SIG-M5 (cell line): Measurements from ENCODE around the gene SEMA7A.
"Not testable (repeated sequence)": the region's sequence is repeated elsewhere in the genome, so short reads cannot be mapped to it uniquely, and the experiment has no call there.

Source experiments
- DNase-seq: peaks from one replicate; lab custom pipeline; 2025; lab: John Stamatoyannopoulos, UW

SEMA7A gene

DNA sequence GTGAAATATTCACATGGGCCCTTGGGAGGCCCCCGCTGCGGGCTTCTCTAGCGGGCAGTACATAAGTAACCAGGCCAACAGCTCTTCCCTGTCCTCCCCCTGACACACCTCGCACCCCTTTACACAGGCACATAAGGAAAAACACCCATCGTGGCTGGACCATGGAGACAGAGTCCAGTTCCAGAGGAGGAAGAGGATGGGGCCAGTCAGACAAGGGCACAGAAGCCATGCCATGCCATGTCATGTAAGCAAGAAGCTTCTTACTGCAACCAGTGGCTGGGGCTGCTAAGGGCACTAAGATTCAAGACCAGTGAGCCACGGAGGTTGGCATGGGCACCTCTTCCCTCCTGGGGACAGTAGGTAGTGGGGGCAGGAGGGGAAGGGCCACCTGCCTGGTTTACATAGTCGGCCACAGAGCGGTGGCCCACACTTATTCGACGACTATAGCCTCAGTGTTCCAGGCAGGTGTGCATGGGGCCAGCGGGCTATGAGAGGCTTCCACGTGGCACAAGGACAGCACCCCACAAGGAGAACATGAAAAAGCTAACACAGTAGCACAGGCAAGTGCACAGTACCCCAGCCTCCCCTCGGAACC, 60.6 kb downstream of the SEMA7A start:
- DNase-seq, result no peak

DNA sequence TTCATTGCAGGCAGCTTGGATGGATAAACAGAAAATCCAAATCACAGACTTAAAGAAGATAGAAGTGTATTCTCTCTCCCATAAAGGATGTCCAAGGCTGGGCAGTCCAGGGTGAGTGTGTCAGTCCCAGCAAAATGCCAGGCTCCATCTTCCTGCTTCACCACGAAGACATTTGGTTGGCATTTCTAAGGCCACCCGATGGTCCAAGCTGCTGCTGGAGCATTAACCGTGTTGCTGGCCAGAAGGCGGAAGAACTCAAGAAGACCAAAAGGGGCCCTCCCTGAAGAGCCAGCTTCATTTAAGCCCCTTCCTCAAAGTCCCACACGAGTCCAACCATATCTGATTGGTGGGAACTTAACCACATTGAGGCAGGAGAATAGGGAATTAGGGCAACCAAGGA, 63.3 kb downstream of the SEMA7A start:
- DNase-seq, result no peak

DNA sequence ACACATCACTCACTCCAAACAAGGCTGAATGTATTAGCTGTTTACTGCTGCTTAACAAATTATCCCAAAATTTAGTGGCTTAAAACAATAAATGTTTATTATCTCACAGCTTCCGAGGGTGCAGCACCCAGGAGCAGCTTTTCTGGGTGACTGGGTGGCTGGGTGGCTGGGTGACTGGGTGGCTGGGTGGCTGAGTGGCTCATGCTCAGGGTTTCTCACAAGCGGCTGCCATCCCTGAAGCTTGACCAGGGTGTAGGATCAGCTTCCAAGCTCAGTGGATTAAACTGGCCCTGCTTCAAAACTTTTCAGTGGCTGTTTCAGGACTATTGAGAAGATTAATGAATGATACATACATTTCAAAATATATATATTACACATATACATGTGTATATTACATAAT, 64.0 kb downstream of the SEMA7A start:
- no peak for DNase-seq

DNA sequence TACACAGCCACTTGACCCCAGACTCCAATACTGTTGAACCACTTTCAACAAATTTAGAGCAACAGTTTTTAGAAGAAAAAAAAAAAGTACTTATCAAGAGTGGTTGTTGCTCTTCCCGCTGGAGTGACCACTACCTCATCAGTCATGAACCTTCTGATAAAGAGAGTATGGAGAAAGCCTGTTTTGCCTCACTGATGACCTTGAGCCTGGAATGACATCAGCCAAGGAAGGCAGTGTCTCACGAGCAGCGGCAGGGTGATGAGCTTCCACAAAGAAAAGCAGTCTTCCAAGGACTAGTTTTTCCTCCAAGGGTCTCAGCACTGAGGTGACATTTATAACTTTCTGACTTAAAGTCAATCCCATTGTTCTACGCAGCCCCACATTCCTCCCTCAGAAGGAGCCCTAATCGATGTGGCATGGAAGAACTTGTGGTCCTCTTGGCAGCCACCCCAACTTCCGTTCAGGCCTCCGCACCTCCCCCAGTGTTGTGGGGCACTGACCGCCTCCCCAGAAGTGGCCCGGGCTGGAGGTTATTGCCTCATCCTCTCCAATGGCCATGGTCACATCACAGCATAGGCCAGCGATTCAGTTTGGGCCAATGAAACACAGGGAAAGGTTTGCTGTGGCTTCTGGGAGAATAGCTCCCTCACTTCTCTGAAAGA, 64.5 kb downstream of the SEMA7A start:
- DNase-seq, result no peak

DNA sequence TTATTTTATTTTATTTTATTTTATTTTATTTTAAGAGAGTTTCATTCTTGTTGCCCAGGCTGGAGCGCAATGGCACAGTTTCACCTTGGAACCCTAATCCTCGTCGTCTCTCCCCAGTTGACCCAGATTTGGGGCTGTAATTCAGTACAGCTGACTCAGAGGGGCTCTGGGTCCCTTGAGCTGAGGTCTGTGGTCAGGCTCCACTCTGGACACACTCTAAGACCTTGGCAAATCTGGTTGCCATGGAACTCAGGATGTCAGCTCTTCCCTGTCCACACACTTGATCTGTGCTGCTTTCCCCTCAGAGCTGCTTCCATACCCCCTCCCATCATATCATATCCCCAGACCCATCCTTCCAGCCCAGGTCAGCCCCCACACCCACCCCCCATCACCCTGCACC, 65.6 kb downstream of the SEMA7A start:
- DNase-seq, result no peak

DNA sequence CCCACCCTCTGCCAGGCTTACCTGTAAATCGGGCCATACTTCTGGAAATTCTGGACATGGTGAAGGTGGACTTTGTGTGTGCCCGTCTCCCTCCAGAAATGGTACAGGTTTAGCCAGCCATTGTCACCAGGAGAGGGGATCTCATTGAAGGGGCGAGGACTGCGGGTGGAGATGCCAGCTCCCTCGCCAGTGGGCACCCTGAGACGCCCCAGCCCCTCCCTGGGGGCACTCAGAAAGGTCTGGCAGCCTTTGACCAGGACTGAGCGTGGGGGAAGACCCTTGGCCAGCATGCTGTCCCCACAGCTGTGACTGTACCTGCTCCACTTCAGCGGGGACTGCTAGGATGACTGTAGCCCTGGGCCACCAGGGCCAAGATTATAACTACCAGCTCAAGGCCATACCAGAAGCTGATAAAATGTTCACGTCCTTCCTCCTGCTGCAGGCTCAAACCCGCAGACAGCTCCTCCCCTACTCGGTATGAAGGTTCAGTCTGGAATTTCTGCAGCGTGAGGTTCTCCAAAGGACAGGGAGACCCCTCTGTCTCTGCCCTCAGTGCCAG, 66.4 kb downstream of the SEMA7A start, which contains the start of gene CYP11A1:
Gene CYP11A1 (minus strand): TSS at position 351 of the 559 bp plus-strand sequence. CDS start 61 bp downstream, at position 290.
- DNase-seq, result no peak

DNA sequence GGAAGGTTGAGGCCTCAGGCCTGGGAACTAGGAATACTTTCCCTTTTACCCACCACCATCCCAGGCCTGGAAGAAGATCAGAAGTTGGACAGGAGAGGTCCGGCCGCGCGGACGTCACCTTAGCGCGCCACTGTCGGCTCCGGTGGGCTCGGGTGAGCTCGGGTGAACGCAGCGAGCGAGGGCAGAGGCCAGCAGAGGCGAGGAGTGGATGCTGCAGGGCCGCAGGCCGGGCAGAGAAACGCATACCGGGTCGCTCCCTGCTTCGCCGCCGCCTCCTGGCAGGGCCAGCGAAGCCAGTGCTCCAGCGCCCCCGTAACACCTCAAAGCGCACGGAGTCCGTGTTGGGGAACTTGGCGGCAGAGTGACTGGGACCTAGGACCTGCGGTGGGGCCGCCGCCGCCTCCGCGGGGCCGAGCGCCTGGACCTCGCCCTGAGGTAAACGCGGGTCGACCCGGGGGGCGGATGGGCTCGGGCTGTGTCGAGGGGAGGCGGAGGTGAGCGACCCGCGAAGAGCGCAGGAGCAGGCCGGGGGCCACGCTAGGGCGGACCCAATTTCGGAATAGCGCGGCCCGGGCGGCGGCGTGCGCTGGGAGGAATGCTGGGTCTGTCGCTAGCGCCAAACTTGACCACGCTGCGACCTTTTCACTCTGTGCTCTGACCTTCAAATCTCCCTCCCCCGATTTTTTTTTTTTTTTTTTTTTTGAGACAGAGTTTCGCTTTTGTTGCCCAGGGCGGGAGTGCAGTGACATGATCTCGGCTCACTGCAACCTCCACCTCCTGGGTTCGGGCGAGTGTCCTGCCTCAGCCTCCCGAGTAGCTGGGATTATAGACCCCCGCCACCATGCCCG, 67.9 kb downstream of the SEMA7A start:
- no peak for DNase-seq

DNA sequence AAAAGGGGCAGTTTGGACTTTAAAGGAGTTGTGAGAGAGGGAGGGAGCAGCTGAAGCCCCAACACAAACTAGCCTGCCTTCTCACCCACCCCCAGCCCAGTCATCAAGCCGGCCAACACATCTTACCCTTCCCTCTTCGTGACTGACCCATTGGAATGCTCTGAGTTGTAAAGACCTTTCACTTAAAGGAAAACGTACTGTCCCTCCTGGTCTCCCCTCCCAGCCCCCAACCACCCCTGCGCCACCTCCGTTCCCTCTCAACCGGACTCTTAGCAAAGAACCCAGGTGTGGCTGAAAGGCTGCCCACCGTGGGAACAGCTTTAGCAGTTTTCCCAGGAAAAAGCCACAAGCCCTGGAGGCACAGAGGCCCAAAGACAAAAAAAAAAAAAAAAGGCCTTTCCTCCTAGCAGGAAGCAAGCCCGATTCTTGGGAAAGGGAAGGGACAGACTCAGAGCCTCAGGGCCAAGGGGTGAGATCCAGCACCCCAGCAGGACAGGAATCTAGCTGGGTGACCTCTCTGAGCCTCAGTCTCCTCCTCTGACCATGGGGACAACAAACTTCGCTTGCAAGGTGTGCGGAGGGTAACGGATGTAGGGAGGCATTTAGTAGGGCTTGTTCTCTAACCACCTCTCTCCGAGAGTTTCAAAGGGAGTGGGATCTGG, 68.7 kb downstream of the SEMA7A start:
- DNase-seq, result no peak

DNA sequence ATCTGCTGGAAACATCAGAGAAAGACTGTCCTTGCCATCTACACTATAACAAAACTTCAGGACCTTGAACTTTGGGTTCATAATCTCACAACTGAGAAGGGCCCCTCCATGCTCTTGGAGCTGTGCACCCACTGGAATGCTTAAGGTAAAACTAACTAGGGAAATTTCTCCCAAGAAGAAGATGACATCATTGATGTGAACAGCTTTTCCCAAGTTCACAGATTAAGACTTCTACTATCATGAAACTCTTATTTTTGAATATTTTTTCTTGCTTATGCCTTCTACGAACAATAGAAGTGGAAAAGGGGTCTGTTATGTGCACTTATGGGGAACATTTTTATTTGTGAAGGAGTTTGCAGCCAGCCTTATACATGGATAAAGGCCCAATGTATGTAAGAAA, 71.3 kb downstream of the SEMA7A start:
- DNase-seq, result no peak

DNA sequence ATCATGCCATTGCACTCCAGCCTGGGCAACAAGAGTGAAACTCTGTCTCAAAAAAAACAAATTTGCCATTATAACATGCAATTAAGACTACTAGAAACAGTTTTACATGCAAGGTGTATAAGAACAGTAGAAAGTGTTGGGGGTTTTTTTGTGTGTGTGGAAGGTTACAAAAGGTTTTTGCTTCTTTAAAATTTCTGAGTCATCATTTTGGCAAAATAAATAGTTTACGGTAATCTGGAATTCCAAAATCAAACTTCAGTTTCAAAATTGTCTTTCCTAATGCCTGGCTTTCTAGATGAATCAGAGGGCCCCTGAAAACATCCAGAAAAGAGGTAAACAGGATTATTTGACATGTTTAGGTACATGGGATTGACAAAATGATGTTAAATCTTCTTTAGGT, 72.9 kb downstream of the SEMA7A start:
- DNase-seq, result not testable (repeated sequence)

DNA sequence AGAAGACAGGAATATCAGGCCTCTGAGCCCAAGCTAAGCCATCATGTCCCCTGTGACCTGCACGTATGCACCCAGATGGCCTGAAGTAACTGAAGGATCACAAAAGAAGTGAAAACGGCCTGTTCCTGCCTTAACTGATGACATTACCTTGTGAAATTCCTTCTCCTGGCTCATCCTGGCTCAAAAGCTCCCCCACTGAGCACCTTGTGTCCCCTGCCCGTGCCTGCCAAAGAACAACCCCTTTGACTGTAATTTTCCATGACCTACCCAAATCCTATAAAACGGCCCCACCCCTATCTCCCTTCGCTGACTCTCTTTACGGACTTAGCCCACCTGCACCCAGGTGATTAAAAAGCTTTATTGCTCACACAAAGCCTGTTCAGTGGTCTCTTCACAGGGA, 74.4 kb downstream of the SEMA7A start:
- DNase-seq, result not testable (repeated sequence)
